Measurements from ENCODE around the gene ARHGAP42.

DNA sequence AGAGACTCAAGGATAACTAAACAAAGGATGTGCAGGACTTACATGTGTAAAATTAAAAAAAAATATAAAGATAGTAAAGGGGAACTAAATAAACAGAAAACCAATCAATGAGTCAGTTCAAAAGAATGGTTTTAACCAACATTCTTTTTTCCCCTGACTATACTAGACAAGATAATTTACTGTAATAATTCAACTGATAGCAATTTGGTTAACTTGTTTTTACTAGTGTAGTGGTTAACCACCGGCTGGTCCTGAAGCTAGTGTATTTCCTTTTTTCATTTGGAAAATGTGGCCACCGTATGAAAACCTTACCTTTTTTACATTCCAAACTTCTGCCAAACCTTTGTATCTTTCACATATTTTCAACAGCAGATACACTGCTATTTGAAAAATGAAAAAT lies 123.1 kb downstream of the ARHGAP42 start:
- TF ChIP-seq, protein P1, sequence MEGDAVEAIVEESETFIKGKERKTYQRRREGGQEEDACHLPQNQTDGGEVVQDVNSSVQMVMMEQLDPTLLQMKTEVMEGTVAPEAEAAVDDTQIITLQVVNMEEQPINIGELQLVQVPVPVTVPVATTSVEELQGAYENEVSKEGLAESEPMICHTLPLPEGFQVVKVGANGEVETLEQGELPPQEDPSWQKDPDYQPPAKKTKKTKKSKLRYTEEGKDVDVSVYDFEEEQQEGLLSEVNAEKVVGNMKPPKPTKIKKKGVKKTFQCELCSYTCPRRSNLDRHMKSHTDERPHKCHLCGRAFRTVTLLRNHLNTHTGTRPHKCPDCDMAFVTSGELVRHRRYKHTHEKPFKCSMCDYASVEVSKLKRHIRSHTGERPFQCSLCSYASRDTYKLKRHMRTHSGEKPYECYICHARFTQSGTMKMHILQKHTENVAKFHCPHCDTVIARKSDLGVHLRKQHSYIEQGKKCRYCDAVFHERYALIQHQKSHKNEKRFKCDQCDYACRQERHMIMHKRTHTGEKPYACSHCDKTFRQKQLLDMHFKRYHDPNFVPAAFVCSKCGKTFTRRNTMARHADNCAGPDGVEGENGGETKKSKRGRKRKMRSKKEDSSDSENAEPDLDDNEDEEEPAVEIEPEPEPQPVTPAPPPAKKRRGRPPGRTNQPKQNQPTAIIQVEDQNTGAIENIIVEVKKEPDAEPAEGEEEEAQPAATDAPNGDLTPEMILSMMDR (IDR thresholded peaks at IDR 0.05), result no peak
- no peak for TF ChIP-seq POLR2A (IDR thresholded peaks at IDR 0.05)
